GM12891 (cell line): ENCODE measurements around the gene MAGI3.
"Not testable (repeated sequence)": the region's sequence is repeated elsewhere in the genome, so short reads cannot be mapped to it uniquely, and the experiment has no call there.

Source experiments
- DNase-seq: peaks from one replicate; pipeline ENCODE4 v3.0.0; 2011; ENCODE audit warnings: low spot score; ENCODE audit not compliant: insufficient read length
- FAIRE-seq: peaks from 2 replicates; lab custom pipeline; 2011; peaks lifted over from hg19 to GRCh38; lab: Jason Lieb, UNC
- PAX5 ChIP-seq: IDR thresholded peaks from 2 replicates; pipeline ENCODE4 v1.6.1; 2011; ENCODE audit warnings: low read length, moderate library complexity, mild to moderate bottlenecking; ENCODE audit not compliant: insufficient read depth, severe bottlenecking
- POLR2A ChIP-seq: IDR thresholded peaks from 2 replicates; pipeline ENCODE4 v1.6.1; 2011; ENCODE audit warnings: low read depth, low read length, control low read depth
- POLR2AphosphoS5 ChIP-seq: IDR thresholded peaks from 2 replicates; pipeline ENCODE4 v1.6.1; 2011; ENCODE audit warnings: low read depth, low read length, control low read depth
- POU2F2 ChIP-seq: IDR thresholded peaks from 2 replicates; pipeline ENCODE4 v1.6.1; 2011; ENCODE audit warnings: low read depth, mild to moderate bottlenecking, control low read depth, low read length, moderate library complexity
- SPI1 ChIP-seq: IDR thresholded peaks from 2 replicates; pipeline ENCODE4 v1.6.1; 2011; ENCODE audit warnings: low read depth, low read length, control low read depth
- TAF1 ChIP-seq: IDR thresholded peaks from 2 replicates; pipeline ENCODE4 v1.6.1; 2011; ENCODE audit warnings: low read depth, low read length, control low read depth

MAGI3 gene

DNA sequence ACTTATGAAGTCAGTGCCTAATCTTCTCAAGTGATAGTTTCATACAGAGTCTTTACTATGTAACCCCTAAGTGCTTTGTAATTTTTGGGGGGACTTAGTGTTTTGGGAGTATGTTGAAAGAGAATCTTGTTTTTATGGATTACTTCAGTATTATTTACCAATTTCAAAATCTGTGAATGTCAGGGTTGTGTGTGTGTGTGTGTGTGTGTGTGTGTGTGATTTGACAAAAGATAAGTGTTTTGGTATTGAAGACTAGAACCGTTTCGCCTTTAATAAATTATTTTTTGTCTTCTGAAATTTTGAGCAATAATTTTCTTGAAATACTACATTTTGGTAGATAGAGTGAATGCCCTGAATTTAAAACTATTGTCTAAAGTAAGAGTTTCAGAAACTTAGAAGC, 5.8 kb downstream of the MAGI3 start:
- TF ChIP-seq PAX5 = no peak
- TF ChIP-seq TAF1 = no peak
- TF ChIP-seq POLR2A = no peak
- no peak for TF ChIP-seq POLR2AphosphoS5
- no peak for TF ChIP-seq SPI1
- TF ChIP-seq POU2F2 = no peak
- DNase-seq (no peak), FAIRE-seq (no peak)

DNA sequence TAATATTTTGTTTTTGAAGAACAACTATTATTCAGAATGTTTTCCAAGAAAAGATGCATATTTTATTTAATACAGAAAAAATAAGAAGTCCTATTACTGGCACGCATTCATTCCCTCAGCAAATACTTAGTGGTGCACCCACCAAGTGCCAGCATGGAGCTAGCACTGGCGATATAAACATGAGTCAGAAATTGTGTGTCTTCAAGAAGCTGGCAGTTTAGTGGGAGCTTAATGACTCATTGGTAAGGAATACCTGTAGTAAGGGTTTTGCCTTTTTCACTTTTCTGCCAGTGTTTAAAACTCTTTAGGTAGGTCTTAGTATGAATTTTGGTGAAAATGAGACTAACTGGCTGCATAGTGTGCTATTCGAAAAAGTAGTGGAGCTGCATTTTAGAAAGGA, 6.3 kb downstream of the MAGI3 start:
- FAIRE-seq = no peak
- TF ChIP-seq POLR2AphosphoS5 (no peak), POLR2A (no peak), TAF1 (no peak), PAX5 (no peak), POU2F2 (no peak), SPI1 (no peak)
- no peak for DNase-seq

GRCh38 chr1:113399062-113399583, 8.8 kb downstream of the MAGI3 start:
- no peak for DNase-seq
- TF ChIP-seq SPI1 = no peak
- no peak for TF ChIP-seq PAX5
- TF ChIP-seq POLR2A = no peak
- TF ChIP-seq POU2F2 = no peak
- TF ChIP-seq POLR2AphosphoS5 = no peak
- no peak for TF ChIP-seq TAF1
- FAIRE-seq = no peak

DNA sequence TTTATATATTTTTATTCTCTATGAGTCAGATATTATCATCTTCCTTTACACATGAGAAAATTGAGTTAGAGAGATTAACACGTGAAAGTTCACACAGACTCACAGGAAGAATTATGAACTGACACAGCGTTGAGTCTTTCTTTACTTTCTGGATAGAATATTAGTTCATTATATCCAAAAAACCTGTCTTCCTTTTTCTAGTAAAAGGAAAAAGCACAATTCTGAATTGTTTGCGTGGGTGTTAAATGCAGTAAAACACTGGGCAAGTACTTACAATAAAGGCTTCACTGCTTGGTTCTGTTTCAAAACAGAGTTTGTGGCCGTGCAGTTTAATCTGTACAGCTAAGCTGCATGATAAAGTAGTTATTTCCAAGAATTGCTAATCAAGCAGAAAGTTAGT, 10.8 kb downstream of the MAGI3 start:
- TF ChIP-seq TAF1 = no peak
- no peak for TF ChIP-seq POLR2A
- TF ChIP-seq PAX5 = no peak
- TF ChIP-seq SPI1 = no peak
- no peak for TF ChIP-seq POU2F2
- no peak for TF ChIP-seq POLR2AphosphoS5
- FAIRE-seq = no peak
- no peak for DNase-seq

- FAIRE-seq = no peak
Measured at GRCh38 chr1:113401728-113402127, 11.4 kb downstream of the MAGI3 start.

DNA sequence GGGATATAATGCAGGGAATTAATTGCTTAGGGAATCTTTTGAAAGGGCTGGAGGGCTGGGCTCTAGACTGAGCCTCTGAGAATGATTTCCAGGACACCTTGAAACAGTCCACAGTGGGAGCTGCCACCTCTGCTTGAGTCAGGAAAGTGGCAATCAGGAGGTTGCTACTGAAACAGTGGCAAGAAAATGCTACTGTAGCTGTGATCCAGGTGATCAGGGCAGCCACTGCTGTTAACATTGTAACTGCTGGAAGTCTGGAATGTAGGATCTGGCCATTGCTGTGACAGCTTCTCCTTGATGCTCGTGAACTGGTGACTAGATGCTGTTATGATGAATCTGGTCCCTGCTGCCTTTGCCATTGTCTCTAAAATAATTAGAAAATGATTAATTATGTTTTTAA, 12.8 kb downstream of the MAGI3 start:
- FAIRE-seq (no peak), DNase-seq (no peak)
- no peak for TF ChIP-seq POU2F2
- no peak for TF ChIP-seq PAX5

More at GRCh38 chr1:113401728-113402127, 11.4 kb downstream of the MAGI3 start:
- no peak for DNase-seq
- TF ChIP-seq TAF1 (no peak), POLR2A (no peak), PAX5 (no peak), SPI1 (no peak), POLR2AphosphoS5 (no peak), POU2F2 (no peak)

- no peak for FAIRE-seq
- no peak for DNase-seq
- TF ChIP-seq POLR2A = no peak
- no peak for TF ChIP-seq POLR2AphosphoS5
- no peak for TF ChIP-seq SPI1
- TF ChIP-seq PAX5 = no peak
- no peak for TF ChIP-seq TAF1
- no peak for TF ChIP-seq POU2F2
Measured at GRCh38 chr1:113405573-113405972, 15.3 kb downstream of the MAGI3 start.

DNA sequence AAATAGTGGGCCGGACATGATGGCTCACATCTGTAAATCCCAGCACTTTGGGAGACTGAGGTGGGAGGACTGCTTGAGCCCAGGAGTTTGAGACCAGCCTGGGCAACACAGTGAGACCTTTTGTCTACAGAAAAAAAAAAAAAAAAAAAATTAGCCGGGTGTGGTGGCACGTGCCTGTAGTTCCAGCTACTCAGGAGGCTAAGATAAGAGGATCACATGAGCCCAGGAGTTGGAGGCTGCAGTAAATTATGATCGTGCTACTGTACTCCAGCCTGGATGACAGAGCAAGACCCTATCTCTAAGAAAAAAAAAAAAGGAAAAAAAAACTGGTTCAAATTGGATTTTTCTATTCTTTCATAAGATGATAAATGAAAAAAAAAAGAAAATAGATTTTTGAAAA, 15.8 kb downstream of the MAGI3 start:
- not testable (repeated sequence) for DNase-seq, FAIRE-seq

DNA sequence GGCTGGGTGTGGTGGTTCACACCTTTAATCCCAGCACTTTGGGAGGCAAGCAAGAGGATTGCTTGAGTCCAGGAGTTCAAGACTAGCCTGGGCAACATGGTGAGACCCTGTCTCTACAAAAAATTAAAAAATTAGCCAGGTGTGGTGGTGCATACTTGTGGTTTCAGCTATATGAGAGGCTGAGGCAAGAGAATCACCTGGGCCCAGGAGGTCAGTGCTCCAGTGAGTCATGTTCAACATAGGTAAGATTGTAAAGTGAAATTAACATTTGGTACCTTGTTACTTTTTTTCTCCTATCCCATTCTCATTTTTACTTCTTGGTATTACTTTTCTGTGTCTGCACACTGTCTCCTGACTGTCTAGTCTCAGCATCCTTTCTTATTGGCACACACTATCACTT, 19.0 kb downstream of the MAGI3 start:
- FAIRE-seq = no peak
- no peak for DNase-seq
- no peak for TF ChIP-seq POLR2A
- TF ChIP-seq POU2F2 = no peak
- TF ChIP-seq PAX5 = no peak
- no peak for TF ChIP-seq TAF1
- TF ChIP-seq SPI1 = no peak
- TF ChIP-seq POLR2AphosphoS5 = no peak

- not testable (repeated sequence) for DNase-seq, FAIRE-seq
Measured at GRCh38 chr1:113412020-113412419, 21.7 kb downstream of the MAGI3 start.
